SK-N-DZ (cell line): ENCODE data around the gene POLRMT. TPM values are rescaled to one million over a fixed set of nuclear protein-coding genes. Genes with fewer than 3 reads are reported as not detected.
A peak's percentile ranks its signal among the peaks of the same experiment; 100 is the strongest.
"Not testable (repeated sequence)": the region's sequence is repeated elsewhere in the genome, so short reads cannot be mapped to it uniquely, and the experiment has no call there.

ENCODE experiments used
- DNase-seq: peaks from one replicate; pipeline ENCODE4 v3.0.0-alpha.2; 2015; ENCODE audit warnings: low spot score
- polyA plus RNA-seq, 2 experiments: library from polyadenylated mRNA; depleted of rRNA; stranded (reverse); fragments of >200 nt; gene quantifications; 2 replicates each; pipeline ENCODE4 v1.2.3, GENCODE V29; 2014

Gene POLRMT
- 49.8 and 61.6 TPM in 2 replicates for polyA plus RNA-seq (2014; cell fraction: cytosol; rRNA removed)
- 285 and 379 TPM in 2 replicates for polyA plus RNA-seq (2014; cell fraction: nucleus; rRNA removed)

DNA sequence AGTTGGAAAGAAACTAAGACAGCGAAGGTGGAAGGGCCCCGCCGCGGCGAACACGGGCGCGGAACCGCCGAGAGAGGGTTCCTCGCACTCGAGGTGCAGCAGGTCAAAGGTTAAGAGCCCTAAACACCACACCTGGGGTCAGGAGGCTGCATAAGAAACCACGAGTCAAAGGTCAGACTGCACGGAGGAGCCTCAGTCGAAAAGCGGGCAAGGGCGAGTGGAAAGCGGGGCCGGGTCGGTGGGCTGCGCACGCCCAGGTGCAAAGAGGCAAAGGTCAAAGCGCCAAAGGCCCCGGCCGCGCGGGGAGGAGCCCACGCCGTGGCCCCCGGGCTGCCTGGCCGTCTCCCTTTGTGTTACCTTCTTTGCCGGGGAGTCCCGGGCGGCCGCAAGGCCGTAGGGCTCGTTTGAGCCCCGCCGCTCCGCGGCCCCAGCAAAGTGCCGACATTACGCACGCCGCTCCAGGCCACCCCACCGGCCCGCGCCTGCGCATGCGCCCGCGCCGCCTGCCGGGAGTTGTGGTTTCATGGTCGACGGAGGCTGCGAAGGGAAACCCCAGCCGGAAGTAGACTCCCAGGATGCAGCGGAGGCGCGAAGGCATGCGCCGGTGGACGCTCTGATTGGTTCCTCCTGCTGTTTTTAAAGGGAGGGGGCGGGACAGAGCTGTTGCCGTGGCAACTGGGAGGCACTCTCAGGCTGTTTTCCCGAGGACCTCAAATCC, at the start of gene POLRMT:
POLRMT (minus strand) TSS at position 470 of the 718 bp plus-strand sequence; CDS start at position 445, 25 bp downstream.
- DNase-seq, result peak; percentile 98

DNA sequence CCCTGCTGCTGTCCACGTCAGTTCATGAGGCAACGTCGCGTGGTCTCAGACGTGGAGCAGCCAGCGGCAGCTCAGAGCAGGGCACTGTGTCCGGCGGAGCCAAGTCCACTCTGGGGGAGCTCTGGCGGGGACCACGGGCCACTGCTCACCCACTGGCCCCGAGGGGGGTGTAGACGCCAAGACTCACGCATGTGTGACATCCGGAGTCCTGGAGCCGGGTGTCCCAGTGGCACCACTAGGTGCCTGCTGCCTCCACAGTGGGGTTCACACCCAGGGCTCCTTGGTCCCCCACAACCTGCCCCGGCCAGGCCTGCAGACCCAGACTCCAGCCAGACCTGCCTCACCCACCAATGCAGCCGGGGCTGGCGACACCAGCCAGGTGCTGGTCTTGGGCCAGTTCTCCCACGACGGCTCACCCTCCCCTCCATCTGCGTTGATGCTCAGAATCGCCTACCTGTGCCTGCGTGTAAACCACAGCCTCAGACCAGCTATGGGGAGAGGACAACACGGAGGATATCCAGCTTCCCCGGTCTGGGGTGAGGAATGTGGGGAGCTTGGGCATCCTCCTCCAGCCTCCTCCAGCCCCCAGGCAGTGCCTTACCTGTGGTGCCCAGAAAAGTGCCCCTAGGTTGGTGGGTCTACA, 49.5 kb upstream of the POLRMT start:
- DNase-seq, result no peak

DNA sequence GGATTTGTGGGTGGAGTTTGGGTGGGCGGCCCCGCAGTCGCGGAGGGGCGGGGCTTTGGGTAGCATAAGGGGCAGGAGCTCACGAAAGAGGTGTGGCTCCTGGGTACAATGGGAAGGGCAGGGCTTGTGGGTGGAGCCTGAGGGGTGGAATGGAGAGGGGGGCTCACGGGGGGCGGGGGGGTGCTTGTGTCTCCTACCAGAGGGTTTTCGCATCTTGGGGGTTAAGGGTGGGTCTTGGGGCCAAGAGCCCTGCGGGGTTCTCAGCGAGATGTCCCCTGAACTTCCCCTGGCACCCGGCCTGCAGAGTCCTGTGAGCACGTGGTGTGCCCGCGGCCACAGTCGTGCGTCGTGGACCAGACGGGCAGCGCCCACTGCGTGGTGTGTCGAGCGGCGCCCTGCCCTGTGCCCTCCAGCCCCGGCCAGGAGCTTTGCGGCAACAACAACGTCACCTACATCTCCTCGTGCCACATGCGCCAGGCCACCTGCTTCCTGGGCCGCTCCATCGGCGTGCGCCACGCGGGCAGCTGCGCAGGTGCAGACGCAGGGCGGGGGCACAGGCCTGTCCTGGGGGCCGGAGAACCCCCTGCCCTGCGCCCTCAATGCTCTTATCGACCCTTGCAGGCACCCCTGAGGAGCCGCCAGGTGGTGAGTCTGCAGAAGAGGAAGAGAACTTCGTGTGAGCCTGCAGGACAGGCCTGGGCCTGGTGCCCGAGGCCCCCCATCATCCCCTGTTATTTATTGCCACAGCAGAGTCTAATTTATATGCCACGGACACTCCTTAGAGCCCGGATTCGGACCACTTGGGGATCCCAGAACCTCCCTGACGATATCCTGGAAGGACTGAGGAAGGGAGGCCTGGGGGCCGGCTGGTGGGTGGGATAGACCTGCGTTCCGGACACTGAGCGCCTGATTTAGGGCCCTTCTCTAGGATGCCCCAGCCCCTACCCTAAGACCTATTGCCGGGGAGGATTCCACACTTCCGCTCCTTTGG, 48.0 kb upstream of the POLRMT start:
- DNase-seq, result no peak

DNA sequence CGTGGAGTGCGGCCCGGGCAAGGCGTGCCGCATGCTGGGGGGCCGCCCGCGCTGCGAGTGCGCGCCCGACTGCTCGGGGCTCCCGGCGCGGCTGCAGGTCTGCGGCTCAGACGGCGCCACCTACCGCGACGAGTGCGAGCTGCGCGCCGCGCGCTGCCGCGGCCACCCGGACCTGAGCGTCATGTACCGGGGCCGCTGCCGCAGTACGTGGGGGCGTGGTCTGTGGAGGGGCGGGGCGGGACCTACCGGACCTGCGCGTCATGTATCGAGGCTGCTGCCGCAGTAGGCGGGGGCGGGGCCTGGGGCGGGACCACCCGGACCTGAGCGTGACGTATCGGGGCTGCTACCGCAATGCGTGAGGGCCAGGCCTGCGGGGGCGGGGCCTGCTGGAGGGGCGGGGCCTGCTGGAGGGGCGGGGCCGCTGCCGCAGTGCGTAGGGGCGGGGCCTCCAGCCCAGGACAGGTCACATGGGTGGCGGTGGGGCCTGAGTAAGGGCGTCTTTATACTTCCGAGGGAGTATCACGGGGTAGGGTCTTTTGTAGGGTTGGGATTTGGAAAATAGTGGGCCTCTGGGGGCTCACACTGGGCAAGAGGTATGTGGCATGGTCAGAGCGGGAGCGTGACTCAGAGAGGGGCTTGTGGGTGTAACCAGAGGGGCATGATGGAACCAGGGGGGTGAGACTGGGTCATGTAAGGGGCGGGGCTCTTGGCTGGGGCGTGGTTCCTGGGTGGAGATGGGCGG, 47.1 kb upstream of the POLRMT start:
- DNase-seq, result peak; percentile 96

DNA sequence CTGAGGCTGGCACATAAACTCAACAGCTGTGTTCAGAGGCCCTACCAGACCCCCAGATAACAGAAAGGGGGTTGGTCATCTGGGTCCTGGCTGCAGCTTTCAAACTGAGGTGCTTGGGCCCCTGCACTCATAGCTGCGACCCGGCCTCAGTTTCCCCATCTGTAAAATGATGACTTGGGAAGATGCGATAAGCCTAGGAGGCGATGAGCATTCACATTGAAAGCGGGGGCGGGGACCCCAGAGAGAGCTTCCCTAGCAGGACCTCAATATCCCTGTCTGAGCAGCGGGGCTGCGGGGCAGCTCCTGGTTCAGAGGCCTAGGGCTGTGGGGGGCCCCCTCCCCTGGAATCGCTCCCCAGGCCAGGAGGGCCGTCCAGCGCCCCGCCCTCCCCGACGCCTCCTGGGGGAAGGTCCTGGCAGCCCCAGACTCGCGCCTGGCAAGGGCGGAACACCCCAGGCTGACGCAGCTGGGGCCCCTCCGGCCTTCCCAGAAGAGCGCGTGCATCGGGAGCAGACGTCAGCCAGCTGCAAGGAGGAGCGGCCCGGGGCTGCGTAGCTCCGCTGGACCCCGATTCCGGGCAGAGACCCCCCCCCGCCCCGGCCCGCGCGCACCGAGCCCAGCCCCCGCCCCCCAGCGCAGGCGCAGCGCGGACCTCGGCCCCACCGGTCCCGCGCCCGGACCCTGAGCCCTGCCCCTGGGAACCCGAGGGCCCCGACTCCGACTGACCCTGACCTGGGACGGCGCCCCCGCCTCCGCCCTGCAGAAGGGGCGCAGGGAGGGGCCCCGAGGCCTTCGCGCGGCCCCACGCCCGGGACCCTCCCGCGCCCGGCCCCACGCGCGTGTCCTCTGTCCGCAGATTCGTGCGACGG, 46.3 kb upstream of the POLRMT start:
- no peak for DNase-seq

DNA sequence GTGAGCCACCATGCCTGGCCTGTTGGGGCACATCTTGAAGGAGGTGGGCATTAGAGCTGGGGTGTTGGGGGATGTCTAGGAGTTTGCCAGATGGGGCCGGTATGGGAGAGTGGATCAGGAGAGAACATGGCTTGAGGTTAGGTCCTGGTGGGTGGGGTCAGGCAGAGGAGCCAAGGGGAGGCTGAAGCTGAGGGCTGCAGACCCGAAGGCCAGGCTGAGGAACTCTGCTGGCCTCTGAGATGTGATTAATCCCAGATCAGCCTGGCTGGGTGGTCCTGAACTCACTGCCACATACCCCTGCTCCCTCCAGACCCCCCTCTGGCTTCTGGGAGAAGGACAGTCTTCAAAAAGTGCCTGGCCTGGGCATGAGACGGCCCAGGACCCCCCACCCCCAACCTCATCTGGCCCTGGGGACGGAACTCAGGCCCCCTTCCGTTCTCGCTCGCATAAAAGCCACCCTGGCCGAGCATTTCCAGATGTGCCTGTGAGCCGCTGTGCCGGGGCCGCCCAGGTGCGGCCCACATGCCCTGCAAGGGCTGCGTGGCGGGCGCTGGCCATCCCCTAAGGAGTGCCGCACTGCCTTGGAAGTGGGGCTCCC, 45.6 kb upstream of the POLRMT start:
- DNase-seq, result no peak

DNA sequence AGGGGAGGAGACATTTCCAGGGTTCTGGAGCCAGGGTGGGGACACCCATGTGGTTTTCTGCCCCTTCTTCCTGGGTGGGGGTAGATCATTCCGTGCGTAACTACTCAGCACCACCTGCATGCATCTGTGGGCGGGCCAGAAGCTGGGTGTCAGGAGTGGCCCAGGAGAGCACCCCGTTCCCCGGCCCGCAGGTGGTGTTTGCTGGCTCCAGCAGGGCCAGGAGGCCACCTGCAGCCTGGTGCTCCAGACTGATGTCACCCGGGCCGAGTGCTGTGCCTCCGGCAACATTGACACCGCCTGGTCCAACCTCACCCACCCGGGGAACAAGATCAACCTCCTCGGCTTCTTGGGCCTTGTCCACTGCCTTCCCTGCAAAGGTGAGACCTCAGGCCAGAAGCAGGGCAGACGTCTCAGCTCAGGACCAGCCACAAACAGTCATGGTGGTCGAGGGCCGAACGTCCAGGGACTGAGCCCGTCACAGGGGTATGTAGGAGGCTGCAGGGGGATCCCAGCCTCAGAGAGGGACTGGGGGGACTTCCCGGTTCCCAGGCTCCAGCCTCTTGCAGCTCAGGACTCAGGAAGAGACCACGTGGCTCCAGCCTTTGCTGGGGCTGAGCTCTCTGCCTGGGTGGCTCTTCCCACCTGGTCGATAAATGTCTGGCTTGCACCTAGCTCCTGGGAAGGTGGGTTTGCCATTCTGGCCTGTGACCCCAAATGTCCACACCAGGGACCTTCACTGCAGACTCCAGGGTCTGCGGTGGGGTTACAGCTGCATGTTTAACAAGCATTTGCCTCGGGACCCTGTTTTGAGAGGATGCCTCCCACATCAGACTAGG, 44.5 kb upstream of the POLRMT start:
- DNase-seq, result no peak

DNA sequence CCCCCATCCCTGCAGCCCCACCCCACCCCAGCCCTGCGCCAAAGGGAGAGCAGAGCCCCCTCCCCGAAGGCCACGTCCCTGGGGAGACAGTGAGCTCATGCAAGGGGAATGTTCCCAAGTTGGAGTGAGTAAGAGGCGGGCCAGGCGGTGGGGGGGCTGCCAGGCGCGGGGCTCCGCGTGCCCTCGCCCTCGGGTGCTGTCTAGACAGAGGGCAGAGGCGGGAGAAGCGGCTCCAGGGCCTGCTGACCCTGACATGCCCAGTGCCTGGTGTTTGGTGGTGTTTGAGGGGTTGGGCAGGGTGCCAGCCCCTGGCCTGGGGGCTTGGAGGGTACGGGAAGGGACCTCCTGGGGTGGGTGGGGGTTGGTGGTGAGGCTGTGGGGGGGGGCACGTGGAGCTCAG, 43.9 kb upstream of the POLRMT start:
- no peak for DNase-seq

DNA sequence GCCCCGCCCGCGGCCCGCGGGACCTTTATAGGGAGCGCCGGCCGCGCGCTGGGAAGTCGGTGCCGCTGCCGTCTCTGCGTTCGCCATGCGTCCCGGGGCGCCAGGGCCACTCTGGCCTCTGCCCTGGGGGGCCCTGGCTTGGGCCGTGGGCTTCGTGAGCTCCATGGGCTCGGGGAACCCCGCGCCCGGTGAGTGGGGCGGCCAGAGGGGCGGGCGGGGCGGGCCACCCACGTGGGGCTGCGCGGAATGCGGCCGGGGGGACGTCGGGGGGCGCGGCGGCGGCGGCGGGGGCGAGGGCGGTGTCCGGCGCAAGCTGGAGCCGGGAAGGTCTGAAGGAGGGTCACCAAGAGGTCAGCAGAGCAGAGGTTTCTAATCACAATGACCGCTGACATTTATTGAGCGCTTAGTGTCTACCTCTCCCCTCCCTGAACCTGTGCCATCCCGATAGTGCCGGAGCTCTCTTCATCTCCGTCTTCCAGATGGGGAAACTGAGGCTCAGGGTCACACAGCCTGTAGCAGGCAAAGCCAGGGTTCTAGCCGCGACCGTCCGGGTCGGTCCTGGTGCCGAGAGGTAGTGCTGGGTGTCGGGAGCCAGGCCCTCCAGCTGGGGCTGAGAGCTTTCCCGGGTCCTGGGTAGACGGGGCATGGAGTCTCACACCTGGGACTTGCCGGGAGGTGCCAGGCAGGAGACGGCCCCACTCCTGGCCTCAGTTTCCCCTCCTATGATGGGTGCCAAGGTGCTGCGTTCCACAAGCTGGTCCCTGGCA, 43.2 kb upstream of the POLRMT start, which contains the start of gene FSTL3:
FSTL3 (plus strand) TSS at position 54 of the 767 bp plus-strand sequence; CDS start at position 86, 32 bp downstream.
- no peak for DNase-seq

DNA sequence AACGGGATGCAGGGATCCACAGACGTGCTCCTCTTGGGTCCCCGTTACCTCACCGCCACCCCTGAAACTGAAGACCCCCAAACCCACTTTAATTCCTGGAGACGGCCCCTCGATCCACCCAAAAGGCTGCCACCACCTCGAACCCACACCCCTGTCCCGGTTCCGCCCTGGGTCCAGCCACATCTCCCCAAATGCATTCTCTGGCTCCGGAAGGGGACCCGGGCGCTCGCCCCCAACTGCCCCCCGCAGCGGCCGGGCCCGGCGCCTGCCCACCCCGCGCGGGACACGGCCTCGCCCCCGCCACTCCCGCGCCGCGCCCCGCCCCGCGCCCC, 42.6 kb upstream of the POLRMT start:
- DNase-seq, result no peak

DNA sequence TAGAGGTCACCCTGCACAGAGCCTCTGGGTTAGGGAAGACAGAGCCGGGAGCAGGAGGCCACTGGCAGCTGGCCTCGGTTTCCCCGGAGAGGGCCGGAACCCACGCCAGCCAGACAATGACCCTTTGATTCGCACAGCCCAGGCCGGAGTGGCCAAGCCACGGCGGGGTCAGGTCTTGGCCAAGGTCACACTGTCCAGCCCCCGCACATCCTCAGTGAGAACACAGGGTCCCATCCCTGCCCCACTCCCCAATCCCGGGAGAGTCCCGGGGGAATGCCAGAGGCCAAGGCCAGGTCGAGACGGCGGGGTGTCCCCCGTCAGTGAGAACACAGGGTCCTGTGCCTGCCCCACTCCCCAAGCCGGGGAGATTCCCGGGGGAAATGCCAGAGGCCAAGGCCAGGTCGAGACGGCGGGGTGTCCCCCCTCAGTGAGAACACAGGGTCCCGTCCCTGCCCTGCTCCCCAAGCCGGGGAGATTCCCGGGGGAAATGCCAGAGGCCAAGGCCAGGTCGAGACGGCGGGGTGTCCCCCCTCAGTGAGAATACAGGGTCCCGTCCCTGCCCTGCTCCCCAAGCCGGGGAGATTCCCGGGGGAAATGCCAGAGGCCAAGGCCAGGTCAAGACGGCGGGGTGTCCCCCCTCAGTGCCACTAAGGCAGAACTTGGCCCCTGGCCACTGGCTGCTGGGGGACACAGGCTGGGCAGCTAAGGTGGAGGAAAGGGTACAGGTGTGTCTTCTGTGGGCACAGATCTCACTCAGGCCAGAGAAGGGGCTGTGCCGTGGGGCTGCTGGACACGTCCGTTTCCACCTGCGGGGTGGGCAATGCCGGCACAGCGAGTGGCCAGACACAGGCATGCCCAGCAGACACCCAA, 41.2 kb upstream of the POLRMT start:
- DNase-seq, result no peak

DNA sequence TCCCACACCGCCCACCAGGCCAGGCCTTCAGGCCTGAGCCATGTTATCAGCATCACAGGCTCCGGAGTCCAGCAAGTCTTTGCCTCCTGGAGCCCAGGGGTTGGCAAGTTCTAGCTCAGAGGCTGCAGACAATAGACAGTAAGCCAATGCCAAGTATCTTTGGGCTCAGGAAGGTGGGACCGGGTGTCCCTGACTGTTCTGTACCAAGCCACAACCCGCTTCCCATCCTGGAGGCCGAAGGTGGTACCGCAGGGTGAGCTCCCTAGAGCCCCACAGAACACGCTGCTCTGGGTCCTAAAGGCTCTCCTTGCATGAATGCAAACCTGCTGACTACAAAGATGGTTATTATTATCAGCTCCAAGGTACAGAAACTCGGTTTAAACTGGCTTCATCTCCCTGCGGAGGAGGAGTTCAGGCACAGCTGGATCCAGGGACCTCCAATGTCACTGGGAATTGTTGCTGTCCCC, 37.3 kb upstream of the POLRMT start:
- peak; percentile 51 for DNase-seq

DNA sequence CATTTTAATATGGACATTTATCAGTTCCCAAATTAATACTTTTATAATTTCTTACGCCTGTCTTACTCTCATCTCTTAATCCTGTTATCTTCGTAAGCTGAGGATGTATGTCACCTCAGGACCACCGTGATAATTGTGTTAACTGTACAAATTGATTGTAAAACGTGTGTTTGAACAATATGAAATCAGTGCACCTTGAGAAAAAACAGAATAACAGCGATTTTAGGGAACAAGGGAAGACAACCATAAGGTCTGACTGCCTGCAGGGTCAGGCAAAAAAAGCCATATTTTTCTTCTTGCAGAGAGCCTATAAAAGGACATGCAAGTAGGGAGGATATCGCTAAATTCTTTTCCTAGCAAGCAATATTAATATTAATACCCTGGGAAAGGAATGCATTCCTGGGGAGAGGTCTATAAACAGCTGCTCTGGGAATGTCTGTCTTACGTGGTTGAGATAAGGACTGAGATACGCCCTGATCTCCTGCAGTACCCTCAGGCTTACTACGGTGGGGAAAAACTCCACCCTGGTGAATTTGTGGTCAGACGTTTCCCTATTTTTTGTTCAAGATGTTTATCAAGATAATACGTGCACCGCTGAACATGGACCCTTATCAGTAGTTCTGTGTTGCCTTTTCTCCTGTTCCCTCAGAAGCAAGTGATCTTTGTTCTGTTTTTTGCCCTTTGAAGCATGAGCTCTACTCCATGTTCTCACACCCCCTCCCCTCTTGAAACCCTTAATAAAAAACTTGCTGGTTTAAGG, 35.5 kb upstream of the POLRMT start:
- DNase-seq, result not testable (repeated sequence)

DNA sequence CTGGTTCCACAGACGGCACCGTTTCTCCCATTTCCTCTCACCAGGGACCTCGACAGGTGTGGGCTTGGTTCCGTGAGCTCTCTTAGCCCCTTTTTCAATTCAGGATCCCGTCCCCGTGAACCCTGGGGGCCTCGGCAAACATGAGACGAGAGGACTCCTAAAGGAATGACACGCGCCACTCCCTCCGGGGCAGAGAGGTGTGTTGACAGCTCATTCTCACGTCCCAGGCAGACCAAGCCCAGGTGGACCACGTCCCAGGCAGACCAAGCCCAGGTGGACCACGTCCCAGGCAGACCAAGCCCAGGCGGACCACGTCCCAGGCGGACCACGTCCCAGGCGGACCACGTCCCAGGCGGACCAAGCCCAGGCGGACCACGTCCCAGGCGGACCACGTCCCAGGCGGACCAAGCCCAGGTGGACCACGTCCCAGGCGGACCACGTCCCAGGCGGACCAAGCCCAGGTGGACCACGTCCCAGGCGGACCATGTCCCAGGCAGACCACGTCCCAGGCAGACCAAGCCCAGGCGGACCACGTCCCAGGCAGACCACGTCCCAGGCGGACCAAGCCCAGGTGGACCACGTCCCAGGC, 33.7 kb upstream of the POLRMT start:
- not testable (repeated sequence) for DNase-seq

DNA sequence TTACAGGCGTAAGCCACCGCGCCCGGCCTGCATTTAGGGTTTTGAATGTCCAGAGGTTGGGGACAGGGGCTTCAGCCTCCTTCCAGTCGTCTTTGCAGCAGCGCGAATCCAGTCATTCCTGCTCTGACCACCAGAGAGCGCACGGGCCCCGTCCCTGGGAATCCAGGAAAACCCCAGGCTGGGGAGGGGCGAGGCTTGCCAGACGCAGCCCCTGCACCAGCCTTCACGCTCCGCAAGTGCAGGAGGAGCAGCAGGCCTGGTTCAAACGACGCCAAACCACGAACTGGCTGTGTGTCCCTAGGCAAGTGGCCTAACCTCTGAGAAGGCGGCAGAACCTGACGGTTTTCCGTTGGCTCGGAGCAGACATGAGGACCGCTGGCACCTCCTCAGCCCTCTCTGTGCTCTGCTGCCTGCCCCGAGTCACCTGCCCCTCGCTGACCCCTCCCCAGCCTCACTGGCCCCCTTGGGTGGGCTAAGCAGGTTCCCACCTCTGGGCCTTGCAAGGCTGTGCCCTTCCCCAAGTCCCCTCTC, 31.6 kb upstream of the POLRMT start:
- peak; percentile 91 for DNase-seq
